ENCODE data around the gene PGAM5. TPM values are rescaled to one million over a fixed set of nuclear protein-coding genes. Genes with fewer than 3 reads are reported as not detected.

PGAM5 gene
- total RNA-seq, 5 donors from 2014 or later (not counting 1 experiment from before 2014, with no cell fraction given) = 21.3 to 32.4 (median 31.5) TPM

GRCh38 chr12:132766380-132767085 lies 55.9 kb downstream of the PGAM5 start:
- POLR2A ChIA-PET = no interaction called here
- Histone ChIP-seq H3K27ac (ENCODE audit: low read length) (no peak overlapping the region), H3K4me3 (ENCODE audit: control insufficient read depth in 1 of 2, extremely low read depth in 1 of 2, low read length in 1 of 2) (no peak overlapping the region), H3K9me3 (no peaks in the 10 kb centered on the region), H3K27me3 (replicated peaks in 1 of 2; ENCODE audit: control insufficient read depth in 2 of 2, extremely low read depth in 1 of 2, insufficient read depth in 2 of 2, low read length in 1 of 2) (no peaks in the 10 kb centered on the region), H3K36me3 (ENCODE audit: control insufficient read depth in 2 of 2, extremely low read depth in 1 of 2, insufficient read depth in 1 of 2, low read length in 1 of 2) (no peaks in the 10 kb centered on the region), H3K4me1 (ENCODE audit: control insufficient read depth in 1 of 2, extremely low read depth in 1 of 2, insufficient read depth in 2 of 2, low read length in 2 of 2) (peaks cover 34 to 50% of the 10 kb centered on the region in 2 experiments)
- Mint-ChIP-seq H3K36me3 (no peaks in the 10 kb centered on the region), H3K4me3 (no peak overlapping the region), H3K9me3 (no peaks in the 10 kb centered on the region), H3K27me3 (no peaks in the 10 kb centered on the region), H3K4me1 (peaks cover 36 to 44% (median 44%) of the 10 kb centered on the region in 3 donors), H3K27ac (no peak overlapping the region)
- no peak for DNase-seq
- ATAC-seq (replicated peaks in 1 of 4) = no peak
- WGBS (ENCODE audit: insufficient coverage) = 66% methylated on average over 19 of the region's 27 CpGs
- CTCF ChIA-PET = interaction anchor here in 1 of 2 donors (0.7 to 1.4 kb wide), 2 partner anchors 138 to 819 kb away, joined by 3 to 6 read pairs; no protein-coding TSS in a partner anchor

- POLR2A ChIA-PET = interaction anchor here in 1 of 2 donors (0.5 kb wide), 1 partner anchor 22 kb away, joined by 5 read pairs; no protein-coding TSS in a partner anchor
- peaks cover 41 to 71% of the 10 kb centered on the region in 2 experiments for H3K4me1 ChIP-seq (ENCODE audit: control insufficient read depth in 1 of 2, extremely low read depth in 1 of 2, insufficient read depth in 2 of 2, low read length in 2 of 2)
- Mint-ChIP-seq H3K4me1 (peaks cover 44 to 72% (median 59%) of the 10 kb centered on the region in 3 donors), H3K9me3 (no peaks in the 10 kb centered on the region), H3K36me3 (peaks cover 21% of the 10 kb centered on the region), H3K27me3 (no peaks in the 10 kb centered on the region), H3K4me3 (peak overlapping the region in 2 of 3 donors; percentile 10 to 61), H3K27ac (peak overlapping the region; percentile 82 to 85)
- H3K27ac ChIP-seq (ENCODE audit: low read length) = peak overlapping the region; percentile 47
- H3K36me3 ChIP-seq (ENCODE audit: control insufficient read depth in 2 of 2, extremely low read depth in 1 of 2, insufficient read depth in 1 of 2, low read length in 1 of 2) = peaks cover 4 to 32% of the 10 kb centered on the region in 2 donors
- 14% methylated on average over 11 of the region's 15 CpGs for WGBS (ENCODE audit: insufficient coverage)
- H3K4me3 ChIP-seq (ENCODE audit: control insufficient read depth in 1 of 2, extremely low read depth in 1 of 2, low read length in 1 of 2) = peak overlapping the region in 1 of 2 donors; percentile 27
- DNase-seq (peak; percentile 16 to 77 (median 52)), ATAC-seq (replicated peaks in 1 of 4) (peak; percentile 82 to 91 (median 86))
- H3K9me3 ChIP-seq = no peaks in the 10 kb centered on the region
- CTCF ChIA-PET = no interaction called here
- no peaks in the 10 kb centered on the region for H3K27me3 ChIP-seq (replicated peaks in 1 of 2; ENCODE audit: control insufficient read depth in 2 of 2, extremely low read depth in 1 of 2, insufficient read depth in 2 of 2, low read length in 1 of 2)
Measured at GRCh38 chr12:132771126-132771838, 60.6 kb downstream of the PGAM5 start.

Other genes with a start within 250 kb of the PGAM5 start
- gene FBRSL1, start 220.7 kb upstream of the PGAM5 start, total RNA-seq = 100 to 1,000 TPM in 2 of 5 donors, 10 to 100 TPM in 3; 82.1 to 114 (median 99.3) TPM
- not detected for gene LRCOL1, start 100.3 kb upstream of the PGAM5 start, total RNA-seq
- not detected for gene P2RX2, start 92.1 kb upstream of the PGAM5 start, total RNA-seq
- gene POLE, start 23.5 kb upstream of the PGAM5 start, total RNA-seq = 10 to 100 TPM; 43.6 to 70.4 (median 66.1) TPM
- 1 to 10 TPM; 3.1 to 8.9 (median 6.5) TPM for gene PXMP2, start 23.3 kb upstream of the PGAM5 start, total RNA-seq
- gene ANKLE2, start 51.0 kb downstream of the PGAM5 start, total RNA-seq = 100 to 1,000 TPM in 2 of 5 donors, 10 to 100 TPM in 3; 88.1 to 106 (median 94.3) TPM
- 10 to 100 TPM; 49.1 to 77.9 (median 67.4) TPM for gene GOLGA3, start 118.0 kb downstream of the PGAM5 start, total RNA-seq
- 100 to 1,000 TPM in 1 of 5 donors, 10 to 100 TPM in 4; 84.2 to 107 (median 86.0) TPM for gene CHFR, start 176.8 kb downstream of the PGAM5 start, total RNA-seq
- 10 to 100 TPM in 3 of 5 donors, 1 to 10 TPM in 2; 5.1 to 13.1 (median 12.1) TPM for gene ZNF605, start 245.5 kb downstream of the PGAM5 start, total RNA-seq